GM21786 (cell line): ENCODE results near the gene BGN.

Experiments
- ATAC-seq: cut with Tn5 transposase; IDR thresholded peaks from one replicate; pipeline ENCODE4 v1.9.1; 2021; ENCODE audit not compliant: unreplicated experiment

Gene BGN

GRCh38 chrX:153481043-153481442 is 13.7 kb upstream of the BGN start:
- no peak for ATAC-seq

DNA sequence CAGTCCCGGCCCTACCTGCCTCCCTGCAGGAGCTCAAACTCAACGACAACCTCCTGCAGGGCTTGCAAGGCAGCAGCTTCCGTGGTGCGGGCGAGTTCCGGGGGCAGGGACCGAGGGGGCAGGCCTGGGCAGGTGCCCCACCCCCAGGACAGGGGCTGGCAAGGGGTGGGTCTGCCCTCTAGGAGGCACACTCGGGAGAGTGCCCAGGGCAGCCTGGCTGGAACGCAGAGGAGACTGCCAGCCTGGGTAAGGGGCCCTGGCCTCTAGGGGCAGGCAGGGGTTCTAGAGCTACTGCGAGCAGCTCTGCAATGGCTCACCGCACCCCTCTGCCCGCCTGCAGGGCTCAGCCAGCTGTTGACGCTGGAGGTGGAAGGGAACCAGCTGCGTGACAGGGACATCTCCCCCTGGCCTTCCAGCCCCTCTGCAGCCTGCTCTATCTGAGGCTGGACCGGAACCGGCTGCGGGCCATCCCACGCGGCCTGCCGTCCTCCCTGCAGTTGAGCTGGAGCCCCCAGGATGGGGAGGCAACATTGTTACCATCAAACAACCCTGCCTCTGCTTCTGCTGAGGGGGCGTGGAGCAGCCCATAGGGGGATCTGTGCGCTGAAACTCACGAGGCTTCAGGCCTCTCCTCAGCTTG is 12.3 kb upstream of the BGN start:
- ATAC-seq = no peak

GRCh38 chrX:153485396-153486080 is 9.2 kb upstream of the BGN start:
- no peak for ATAC-seq

DNA sequence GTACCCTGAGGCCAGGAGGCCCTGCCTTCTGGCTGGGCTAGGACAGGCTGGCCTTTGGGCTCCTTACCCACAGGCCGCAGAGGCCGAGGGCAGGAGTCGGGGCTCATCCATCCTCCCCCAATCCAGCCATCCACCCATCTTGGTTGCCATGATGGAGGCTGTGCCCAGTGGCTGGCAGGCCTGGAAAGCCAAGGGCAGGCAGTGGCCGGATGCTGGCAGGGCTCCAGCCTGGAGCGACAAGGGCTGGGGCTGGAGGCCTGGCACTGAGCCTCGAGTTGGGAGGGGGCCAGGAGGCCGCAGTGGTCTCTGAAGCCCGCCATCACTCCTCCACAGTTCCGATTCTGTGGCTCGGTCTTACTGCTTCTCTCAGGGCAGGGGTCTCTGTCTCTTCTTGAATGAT is 8.6 kb upstream of the BGN start:
- no peak for ATAC-seq

- ATAC-seq = no peak
These were observed 7.1 kb upstream of the BGN start for GRCh38 chrX:153487590-153488071.

DNA sequence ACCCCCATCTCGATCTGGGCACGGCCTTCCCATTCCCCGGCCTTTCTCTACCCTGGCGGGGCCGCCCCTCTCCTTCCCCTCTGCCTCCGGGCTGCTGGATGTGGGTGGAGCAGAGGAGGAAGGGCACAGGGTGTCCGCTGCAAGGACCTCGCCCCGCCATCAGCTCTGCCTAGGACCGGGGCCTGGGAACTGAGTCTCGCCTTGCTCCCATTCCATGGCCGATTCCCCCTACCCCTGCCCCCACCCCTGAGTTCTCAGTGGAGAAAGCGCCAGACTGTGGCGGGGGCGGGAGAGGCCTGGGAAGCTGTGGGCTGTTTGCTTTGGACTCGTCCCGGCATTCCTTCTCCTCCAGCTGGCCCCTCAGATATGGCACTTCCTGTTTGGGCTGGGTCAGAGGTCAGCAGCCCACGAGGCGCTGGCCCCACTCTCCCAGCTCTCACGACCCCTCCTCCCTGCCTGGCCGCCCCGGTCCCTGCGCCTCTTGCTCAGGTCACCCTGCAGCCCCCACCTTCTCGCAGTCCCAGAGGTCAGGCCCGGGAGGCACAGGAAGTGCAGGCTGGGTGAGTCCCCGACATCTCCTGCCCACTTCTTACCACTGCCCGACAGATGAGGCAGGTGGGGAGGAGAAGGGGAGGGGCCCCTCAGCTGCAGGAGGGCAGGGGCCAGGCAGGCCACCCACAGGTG is 6.4 kb upstream of the BGN start:
- ATAC-seq = no peak

GRCh38 chrX:153490217-153490930 is 4.4 kb upstream of the BGN start:
- ATAC-seq = no peak

DNA sequence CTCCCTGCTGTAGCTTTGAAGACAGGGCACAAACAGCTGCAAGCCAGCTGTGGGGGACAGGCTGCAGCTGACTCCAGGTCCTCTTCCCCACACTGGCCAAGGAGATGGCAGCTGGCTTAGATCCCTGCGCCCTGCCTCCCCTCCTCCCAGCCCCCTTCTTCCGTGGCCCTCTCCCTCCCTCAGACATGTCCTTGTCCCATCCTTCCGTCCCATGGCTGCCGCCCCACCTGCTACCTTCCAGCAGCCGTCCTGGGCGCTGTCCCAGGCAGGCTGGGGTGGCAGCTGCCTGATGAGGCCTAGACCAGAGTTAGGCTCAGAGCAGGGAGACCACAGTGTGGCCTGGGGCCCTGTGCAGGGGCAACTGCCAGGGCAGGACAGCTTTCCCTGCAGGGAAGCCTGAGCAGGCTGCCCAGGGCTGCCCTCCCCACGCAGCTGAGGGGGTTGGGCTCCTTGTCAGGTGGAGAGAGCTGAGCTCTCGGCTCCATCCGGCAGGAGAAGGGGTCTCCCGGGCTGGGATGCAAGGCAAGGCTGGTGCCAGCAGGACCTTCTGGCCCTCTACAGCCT is 3.3 kb upstream of the BGN start:
- no peak for ATAC-seq

DNA sequence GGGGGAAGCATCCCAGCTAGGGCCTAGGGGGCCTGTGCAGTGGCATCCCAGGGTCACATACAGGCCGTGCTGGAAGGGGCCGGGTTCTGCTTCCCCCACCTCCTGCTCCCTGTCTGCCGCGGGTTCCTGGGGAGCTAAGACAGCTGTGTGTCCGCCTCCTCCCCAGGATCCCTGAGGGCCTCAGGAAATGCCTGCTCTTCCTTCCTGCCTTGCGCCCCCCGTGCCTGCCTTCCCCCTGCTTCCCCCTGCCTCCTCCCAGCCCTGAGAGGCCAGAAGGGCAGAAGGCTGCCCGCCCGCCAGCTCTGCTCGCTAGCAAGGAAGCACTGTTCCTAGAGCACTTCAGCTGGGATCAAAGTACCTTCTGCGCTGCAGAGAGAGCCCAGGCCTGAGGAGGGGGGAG is 2.9 kb upstream of the BGN start:
- ATAC-seq = no peak

- no peak for ATAC-seq
These were observed 2.2 kb upstream of the BGN start for GRCh38 chrX:153492543-153492942.

GRCh38 chrX:153493085-153493484 is 1.7 kb upstream of the BGN start:
- no peak for ATAC-seq

- no peak for ATAC-seq
These were observed 719 bp upstream of the BGN start for GRCh38 chrX:153494061-153494460.

DNA sequence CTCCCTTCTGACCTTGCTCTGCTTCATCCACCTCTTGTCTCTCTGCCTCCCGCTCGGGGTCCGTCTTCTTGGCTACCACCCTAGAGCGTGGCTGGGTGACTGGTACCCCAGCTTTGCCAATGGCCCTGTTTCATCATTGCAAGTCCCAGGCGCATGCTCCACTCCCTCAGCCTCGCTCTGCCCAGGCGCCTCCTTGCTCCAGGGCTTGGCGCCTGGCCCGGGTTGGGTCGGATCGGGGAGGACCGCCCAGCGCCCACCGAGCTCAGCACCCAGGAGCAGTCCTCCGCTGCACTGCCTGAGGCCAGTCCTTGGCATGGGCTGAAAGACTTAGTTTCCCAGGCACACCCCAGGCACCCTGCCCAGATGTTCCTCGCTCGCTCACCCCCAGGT is 577 bp downstream of the BGN start:
- ATAC-seq = no peak

- no peak for ATAC-seq
These were observed 1.3 kb downstream of the BGN start for GRCh38 chrX:153495903-153496589.

DNA sequence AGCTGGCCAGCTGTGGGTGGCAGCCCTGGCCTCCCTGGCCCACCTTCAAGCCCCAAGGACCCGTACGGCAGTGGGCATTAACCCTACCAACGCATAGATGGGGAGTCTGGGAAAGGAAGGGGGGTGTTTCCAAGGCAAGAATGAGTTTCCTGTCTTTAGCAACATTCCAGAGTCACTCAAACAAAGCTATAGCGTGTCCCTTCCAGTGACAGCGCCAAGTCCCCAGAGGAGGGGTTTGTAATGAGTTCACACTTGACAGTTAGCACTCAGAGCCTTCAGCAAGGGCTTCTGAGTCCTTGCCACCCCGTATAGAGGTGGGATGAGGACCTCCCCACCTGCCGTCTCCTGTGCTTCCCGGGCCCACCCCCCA is 1.8 kb downstream of the BGN start:
- ATAC-seq = no peak

DNA sequence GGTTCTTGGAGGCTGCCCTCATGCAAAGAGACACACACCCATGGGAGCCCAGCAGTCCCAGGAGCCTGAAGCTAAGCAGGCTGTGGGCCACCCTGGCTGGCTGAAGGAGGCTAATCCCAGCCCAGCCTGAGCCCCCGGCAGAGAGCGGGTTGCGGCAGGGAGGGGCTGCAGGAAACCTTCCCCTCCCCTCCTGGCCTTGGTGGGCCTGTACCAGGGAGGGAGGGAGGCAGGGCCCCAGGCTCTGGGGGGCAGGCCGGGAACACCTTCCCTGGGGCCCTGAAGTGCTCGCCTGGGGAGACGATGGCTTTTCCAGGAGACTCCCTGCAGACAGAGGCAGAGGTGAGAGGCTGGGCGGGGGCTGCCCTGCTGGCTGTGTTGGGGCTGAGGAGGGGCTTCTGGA is 3.7 kb downstream of the BGN start:
- no peak for ATAC-seq

GRCh38 chrX:153499341-153499740 is 4.6 kb downstream of the BGN start:
- no peak for ATAC-seq

DNA sequence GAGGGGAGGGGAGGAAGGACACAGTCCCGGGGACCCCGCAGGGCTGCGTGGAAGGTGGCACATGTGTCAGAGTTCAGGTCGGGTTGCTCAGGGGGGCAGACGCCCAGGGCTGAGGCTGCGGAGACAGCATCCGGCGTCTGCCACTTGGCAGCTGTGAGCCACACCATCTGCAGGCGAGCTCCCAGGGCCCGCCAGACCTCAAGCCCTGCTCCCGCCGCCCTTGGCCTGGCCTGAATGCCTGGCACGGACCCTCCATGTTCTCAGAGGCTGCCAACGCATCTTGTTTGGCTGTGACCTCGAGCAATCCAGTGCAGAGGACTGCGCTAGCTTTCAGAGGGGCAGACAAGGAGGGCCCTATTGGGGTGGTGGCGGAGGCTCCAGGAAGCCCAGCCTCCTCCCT is 5.1 kb downstream of the BGN start:
- no peak for ATAC-seq

GRCh38 chrX:153500676-153501280 is 6.0 kb downstream of the BGN start:
- ATAC-seq = no peak

- no peak for ATAC-seq
These were observed 6.8 kb downstream of the BGN start for GRCh38 chrX:153501530-153501929.
